ENCODE data around the gene PPP2R5A.

DNA sequence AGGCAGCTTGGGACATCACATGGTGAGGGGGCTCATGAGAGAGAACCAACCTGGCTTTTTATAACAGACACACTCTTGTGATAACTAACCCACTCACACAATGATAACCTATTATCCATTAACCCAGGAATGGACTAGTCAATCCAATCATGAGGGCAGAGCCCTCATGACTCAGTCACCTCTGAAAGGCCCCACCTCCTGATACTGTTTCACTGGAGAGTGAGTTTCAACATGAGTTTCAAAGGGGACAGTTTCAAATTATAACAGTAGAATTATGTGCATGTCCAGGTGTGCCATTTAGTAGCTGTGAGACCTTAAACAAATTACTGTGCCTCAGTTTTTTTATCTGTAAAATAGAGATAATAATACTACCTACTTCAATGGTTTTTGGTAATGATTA is 47.6 kb upstream of the PPP2R5A start:
- TF ChIP-seq, protein P1, sequence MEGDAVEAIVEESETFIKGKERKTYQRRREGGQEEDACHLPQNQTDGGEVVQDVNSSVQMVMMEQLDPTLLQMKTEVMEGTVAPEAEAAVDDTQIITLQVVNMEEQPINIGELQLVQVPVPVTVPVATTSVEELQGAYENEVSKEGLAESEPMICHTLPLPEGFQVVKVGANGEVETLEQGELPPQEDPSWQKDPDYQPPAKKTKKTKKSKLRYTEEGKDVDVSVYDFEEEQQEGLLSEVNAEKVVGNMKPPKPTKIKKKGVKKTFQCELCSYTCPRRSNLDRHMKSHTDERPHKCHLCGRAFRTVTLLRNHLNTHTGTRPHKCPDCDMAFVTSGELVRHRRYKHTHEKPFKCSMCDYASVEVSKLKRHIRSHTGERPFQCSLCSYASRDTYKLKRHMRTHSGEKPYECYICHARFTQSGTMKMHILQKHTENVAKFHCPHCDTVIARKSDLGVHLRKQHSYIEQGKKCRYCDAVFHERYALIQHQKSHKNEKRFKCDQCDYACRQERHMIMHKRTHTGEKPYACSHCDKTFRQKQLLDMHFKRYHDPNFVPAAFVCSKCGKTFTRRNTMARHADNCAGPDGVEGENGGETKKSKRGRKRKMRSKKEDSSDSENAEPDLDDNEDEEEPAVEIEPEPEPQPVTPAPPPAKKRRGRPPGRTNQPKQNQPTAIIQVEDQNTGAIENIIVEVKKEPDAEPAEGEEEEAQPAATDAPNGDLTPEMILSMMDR (IDR thresholded peaks at IDR 0.05; ENCODE audit: insufficient read depth, low read length, poor library complexity, severe bottlenecking): no peak
- no peak for TF ChIP-seq EZH2phosphoT487 (conservative IDR thresholded peaks at IDR 0.05; ENCODE audit: low read length)

All from SU-DHL-6 (cell line).